Suprapubic skin (tissue), 4 donors: ENCODE results near the gene MBD3L2B.
"Not testable (repeated sequence)": the region's sequence is repeated elsewhere in the genome, so short reads cannot be mapped to it uniquely, and the experiment has no call there.

ENCODE experiments used
- POLR2A ChIP-seq, 2 donors: fragments of 450-650 bp; IDR thresholded peaks; one replicate each; pipeline ENCODE4 v1.6.1; 2017; ENCODE audit warnings: antibody characterized with exemption in 2 of 2, mild to moderate bottlenecking in 2 of 2, moderate library complexity in 2 of 2
- POLR2AphosphoS5 ChIP-seq, 3 donors: sonication (generic); formaldehyde crosslinking; IDR thresholded peaks; one replicate each; pipeline ENCODE4 v1.6.1; 2017; ENCODE audit warnings: antibody characterized with exemption in 3 of 3
- TF ChIP-seq, protein P1 (sequence below), 2 donors: fragments of 200-600 bp in 1 of 2; fragments of 450-650 bp in 1 of 2; sonication (generic) in 1 of 2; IDR thresholded peaks; one replicate each; pipeline ENCODE4 v1.5.1; 2016 to 2019; ENCODE audit warnings: antibody characterized with exemption in 2 of 2, mild to moderate bottlenecking in 1 of 2, moderate library complexity in 1 of 2

DNA sequence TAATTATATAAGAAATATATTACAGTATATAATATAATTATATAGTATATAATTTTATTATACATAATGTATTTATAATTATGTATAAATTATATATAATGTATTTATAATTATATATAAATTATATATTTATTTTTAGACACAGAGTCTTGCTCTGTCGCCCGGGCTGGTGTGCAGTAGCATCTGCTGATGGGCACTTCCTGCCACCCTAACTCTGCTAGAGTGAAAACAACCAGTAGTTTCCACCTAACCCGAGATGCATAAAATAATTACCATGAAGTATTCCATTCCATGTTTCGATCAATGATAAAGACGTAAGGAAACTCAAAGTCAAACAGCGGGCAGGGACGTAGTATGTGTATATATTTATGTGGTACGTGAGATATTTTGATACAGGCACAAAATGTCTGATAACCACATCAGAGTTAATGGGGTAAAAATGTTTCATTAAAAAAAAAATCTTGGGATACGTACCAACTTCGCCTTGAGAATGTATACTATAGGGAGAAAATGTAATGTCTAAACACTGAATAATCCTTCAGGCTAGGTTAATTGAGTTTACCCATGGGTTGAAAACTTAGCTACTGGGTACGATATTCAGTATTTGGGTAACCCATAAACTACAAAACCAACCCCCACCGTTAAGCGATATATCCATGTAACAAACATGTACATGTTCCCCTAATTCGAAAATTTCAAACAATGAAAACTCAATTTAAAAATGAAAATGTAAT is 33.6 kb upstream of the MBD3L2B start:
- not testable (repeated sequence) for TF ChIP-seq POLR2AphosphoS5, POLR2A (IDR thresholded peaks at IDR 0.05)
- TF ChIP-seq, protein P1, sequence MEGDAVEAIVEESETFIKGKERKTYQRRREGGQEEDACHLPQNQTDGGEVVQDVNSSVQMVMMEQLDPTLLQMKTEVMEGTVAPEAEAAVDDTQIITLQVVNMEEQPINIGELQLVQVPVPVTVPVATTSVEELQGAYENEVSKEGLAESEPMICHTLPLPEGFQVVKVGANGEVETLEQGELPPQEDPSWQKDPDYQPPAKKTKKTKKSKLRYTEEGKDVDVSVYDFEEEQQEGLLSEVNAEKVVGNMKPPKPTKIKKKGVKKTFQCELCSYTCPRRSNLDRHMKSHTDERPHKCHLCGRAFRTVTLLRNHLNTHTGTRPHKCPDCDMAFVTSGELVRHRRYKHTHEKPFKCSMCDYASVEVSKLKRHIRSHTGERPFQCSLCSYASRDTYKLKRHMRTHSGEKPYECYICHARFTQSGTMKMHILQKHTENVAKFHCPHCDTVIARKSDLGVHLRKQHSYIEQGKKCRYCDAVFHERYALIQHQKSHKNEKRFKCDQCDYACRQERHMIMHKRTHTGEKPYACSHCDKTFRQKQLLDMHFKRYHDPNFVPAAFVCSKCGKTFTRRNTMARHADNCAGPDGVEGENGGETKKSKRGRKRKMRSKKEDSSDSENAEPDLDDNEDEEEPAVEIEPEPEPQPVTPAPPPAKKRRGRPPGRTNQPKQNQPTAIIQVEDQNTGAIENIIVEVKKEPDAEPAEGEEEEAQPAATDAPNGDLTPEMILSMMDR (IDR thresholded peaks at IDR 0.05), result not testable (repeated sequence)
